SK-MEL-5 (cell line): ENCODE results near the gene SSBP3. TPM values are rescaled to one million over a fixed set of nuclear protein-coding genes. Genes with fewer than 3 reads are reported as not detected.
"Not testable (repeated sequence)": the region's sequence is repeated elsewhere in the genome, so short reads cannot be mapped to it uniquely, and the experiment has no call there.

ENCODE experiments used
- DNase-seq: peaks from one replicate; pipeline ENCODE4 v3.0.0-alpha.2; 2016; ENCODE audit warnings: low read depth, low spot score
- in situ Hi-C: cut with HindIII; loops from 2 replicates; pipeline ENCODE4 v1.10.0; 2016; ENCODE audit warnings: low sequenced_read_pairs, high pct_unique_total_duplicates, low pct_unique_long_range_greater_than_20kb
- total RNA-seq: library from RNA; depleted of rRNA; stranded (reverse); fragments of >200 nt; shearing (Covaris generic); gene quantifications from 2 replicates; pipeline ENCODE4 v1.2.3, GENCODE V29; 2014

Gene SSBP3
- total RNA-seq, 1 experiment from 2014 or later, result 3.7 TPM

GRCh38 chr1:54347261-54347954 lies 58.8 kb downstream of the SSBP3 start:
- in situ Hi-C loops, result no loop called here
- no peak for DNase-seq

GRCh38 chr1:54345548-54345947 lies 60.6 kb downstream of the SSBP3 start:
- in situ Hi-C loops, DNase-seq: not testable (repeated sequence)

GRCh38 chr1:54345116-54345515 lies 61.1 kb downstream of the SSBP3 start:
- no peak for DNase-seq
- in situ Hi-C loops, result no loop called here

GRCh38 chr1:54342742-54343687 lies 63.2 kb downstream of the SSBP3 start:
- DNase-seq, result no peak
- in situ Hi-C loops, result no loop called here

GRCh38 chr1:54342288-54342687 lies 63.9 kb downstream of the SSBP3 start:
- no peak for DNase-seq
- in situ Hi-C loops, result no loop called here

- in situ Hi-C loops, result no loop called here
- no peak for DNase-seq
These were observed 64.4 kb downstream of the SSBP3 start for GRCh38 chr1:54341763-54342162.

GRCh38 chr1:54340878-54341277 lies 65.3 kb downstream of the SSBP3 start:
- in situ Hi-C loops, result no loop called here
- no peak for DNase-seq

GRCh38 chr1:54340434-54340833 lies 65.8 kb downstream of the SSBP3 start:
- in situ Hi-C loops, result no loop called here
- DNase-seq, result no peak

GRCh38 chr1:54339126-54339525 lies 67.1 kb downstream of the SSBP3 start:
- no peak for DNase-seq
- in situ Hi-C loops, result no loop called here

- no peak for DNase-seq
- in situ Hi-C loops, result no loop called here
These were observed 67.7 kb downstream of the SSBP3 start for GRCh38 chr1:54338464-54338863.

GRCh38 chr1:54337928-54338327 lies 68.3 kb downstream of the SSBP3 start:
- no peak for DNase-seq

GRCh38 chr1:54337034-54337433 lies 69.2 kb downstream of the SSBP3 start:
- DNase-seq, result no peak
- in situ Hi-C loops, result no loop called here

More at GRCh38 chr1:54337928-54338327, 68.3 kb downstream of the SSBP3 start:
- in situ Hi-C loops, result no loop called here

GRCh38 chr1:54336116-54336515 lies 70.1 kb downstream of the SSBP3 start:
- in situ Hi-C loops, result no loop called here
- no peak for DNase-seq

- in situ Hi-C loops, result no loop called here
- DNase-seq, result peak; percentile 22
These were observed 70.5 kb downstream of the SSBP3 start for GRCh38 chr1:54335755-54336108.

- peak; percentile 26 for DNase-seq
- in situ Hi-C loops, result no loop called here
These were observed 71.0 kb downstream of the SSBP3 start for GRCh38 chr1:54335011-54335754.

GRCh38 chr1:54332781-54333585 lies 73.2 kb downstream of the SSBP3 start:
- in situ Hi-C loops, result no loop called here
- no peak for DNase-seq

GRCh38 chr1:54331843-54332463 lies 74.2 kb downstream of the SSBP3 start:
- in situ Hi-C loops, result no loop called here
- DNase-seq, result no peak
